Measurements from ENCODE around the gene PPARG. TPM values are rescaled to one million over a fixed set of nuclear protein-coding genes. Genes with fewer than 3 reads are reported as not detected.

PPARG gene
- total and polyA plus RNA-seq, 9 donors = 12.8 to 53.6 (median 32.4) TPM

DNA sequence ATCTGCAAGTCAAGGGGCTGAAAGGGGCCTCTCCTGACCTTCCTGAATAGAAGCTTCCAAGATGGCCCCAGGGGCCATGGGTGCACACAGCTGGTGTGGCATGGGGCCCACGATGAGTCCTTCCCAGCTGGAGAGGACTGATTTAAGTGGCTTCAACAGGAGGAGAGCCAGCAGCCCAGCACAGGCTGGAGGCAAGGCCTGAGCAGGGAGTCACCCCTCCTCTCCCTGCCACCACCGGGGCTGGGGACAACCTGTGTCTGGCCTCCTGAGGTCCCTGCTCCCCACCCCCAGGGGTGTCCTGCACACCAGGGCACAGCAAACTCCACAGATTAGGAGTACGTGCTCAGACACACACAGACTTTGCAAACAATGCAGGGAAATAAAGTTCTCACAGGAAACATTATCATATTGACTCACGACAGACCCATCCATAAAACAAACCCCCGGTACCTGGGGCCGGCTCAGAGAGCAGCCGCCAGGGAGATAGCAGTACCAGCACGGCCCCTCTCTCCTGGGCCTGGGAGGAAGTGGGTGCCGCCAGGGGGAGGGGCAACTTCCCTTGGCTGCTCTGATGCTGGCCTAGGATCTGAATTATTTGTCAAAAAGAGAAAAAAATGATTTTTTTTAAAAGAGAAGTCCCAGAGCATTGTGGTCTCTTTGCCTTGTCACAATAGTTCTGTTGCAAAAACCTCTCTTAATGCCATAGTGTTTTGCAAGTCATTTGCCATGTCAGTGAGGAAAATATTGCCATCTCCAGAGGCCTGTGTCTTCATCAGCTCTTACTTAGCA lies 173.5 kb downstream of the PPARG start:
- H3K27me3 ChIP-seq = no peaks in the 10 kb centered on the region

GRCh38 chr3:12463686-12464085 lies 174.8 kb downstream of the PPARG start:
- no peak for DNase-seq
- H3K4me3 ChIP-seq = no peak overlapping the region
- WGBS, 3 donors = 94 to 100% (median 98%) methylated on average over 1 of the region's 1 CpG
- peaks cover 2% of the 10 kb centered on the region for H3K4me1 ChIP-seq (ENCODE audit: insufficient read depth)
- intact Hi-C loops (cut with DNase I) = no loop called here
- TF ChIP-seq POLR2A (IDR thresholded peaks at IDR 0.05) (no peak), CTCF (IDR thresholded peaks at IDR 0.05) (no peak), EP300 (IDR thresholded peaks at IDR 0.05) (no peak)
- H3K36me3 ChIP-seq = no peaks in the 10 kb centered on the region
- no peak overlapping the region for H3K27ac ChIP-seq
- H3K9me3 ChIP-seq = no peaks in the 10 kb centered on the region
- no peaks in the 10 kb centered on the region for H3K27me3 ChIP-seq

More for the DNA sequence above, 173.5 kb downstream of the PPARG start:
- Histone ChIP-seq H3K4me1 (ENCODE audit: insufficient read depth) (peaks cover 2% of the 10 kb centered on the region), H3K36me3 (no peaks in the 10 kb centered on the region), H3K27ac (no peak overlapping the region), H3K4me3 (no peak overlapping the region), H3K9me3 (no peaks in the 10 kb centered on the region)
- 58 to 62% (median 59%) methylated on average over 9 of the region's 9 CpGs for WGBS, 3 donors
- intact Hi-C loops (cut with DNase I) = no loop called here
- no peak for TF ChIP-seq CTCF (IDR thresholded peaks at IDR 0.05)
- DNase-seq = no peak

DNA sequence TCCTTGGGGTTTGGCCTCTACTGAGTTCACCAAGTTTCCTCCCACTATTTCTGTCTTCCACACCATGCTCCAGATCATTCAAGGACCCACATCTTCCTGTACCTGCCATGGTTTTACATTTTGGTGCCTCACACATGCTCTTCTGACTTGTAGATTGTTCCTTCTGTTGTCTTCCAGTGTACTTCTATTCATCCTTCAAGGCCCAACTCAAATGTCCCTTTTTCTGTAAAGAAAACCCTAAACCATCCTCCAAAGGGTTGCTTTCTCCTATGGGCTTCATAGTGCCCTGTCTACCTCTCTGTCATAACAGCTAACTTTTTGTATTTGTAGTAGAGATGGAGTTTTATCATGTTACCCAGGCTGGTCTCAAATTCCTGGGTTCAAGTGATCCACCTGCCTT lies 175.3 kb downstream of the PPARG start:
- TF ChIP-seq CTCF (IDR thresholded peaks at IDR 0.05) (no peak), POLR2A (IDR thresholded peaks at IDR 0.05) (no peak), EP300 (IDR thresholded peaks at IDR 0.05) (no peak)
- Histone ChIP-seq H3K4me1 (ENCODE audit: insufficient read depth) (peaks cover 2% of the 10 kb centered on the region), H3K36me3 (no peaks in the 10 kb centered on the region), H3K27me3 (no peaks in the 10 kb centered on the region), H3K27ac (no peak overlapping the region), H3K9me3 (no peaks in the 10 kb centered on the region), H3K4me3 (no peak overlapping the region)
- intact Hi-C loops (cut with DNase I) = no loop called here
- DNase-seq = no peak

DNA sequence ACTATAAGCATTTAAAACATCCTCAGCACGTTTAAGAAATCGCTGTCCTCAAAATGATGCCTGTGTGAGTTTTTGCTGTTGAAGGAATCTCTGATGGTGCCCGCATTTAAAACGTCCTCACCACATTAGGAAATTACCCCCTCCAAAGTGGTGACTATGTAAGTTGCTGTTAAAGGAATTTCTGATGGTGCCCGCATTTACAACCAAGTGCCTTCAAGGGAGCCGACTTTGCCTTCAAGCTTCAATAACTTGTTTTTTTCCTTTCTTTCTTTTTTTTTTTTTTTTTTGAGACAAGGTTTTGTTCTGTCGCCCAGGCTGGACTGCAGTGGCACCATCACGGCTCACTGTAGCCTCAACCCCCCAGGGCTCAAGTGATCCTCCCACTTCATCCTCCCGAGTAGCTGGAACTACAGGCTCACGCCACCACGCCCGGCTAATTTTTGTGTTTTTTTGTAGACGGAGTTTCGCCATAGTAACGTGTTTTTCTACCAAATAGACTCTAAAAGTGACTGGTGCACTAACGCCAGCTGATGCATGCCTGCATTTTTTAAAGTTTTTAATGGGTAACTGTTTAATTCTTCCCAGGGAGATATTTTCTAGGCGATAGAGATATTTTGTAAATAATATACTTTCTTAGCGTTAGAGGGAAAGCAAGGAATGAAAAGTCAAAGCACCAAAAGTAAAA lies 176.4 kb downstream of the PPARG start:
- Histone ChIP-seq H3K27me3 (no peaks in the 10 kb centered on the region), H3K9me3 (no peaks in the 10 kb centered on the region), H3K4me1 (ENCODE audit: insufficient read depth) (peaks cover 2% of the 10 kb centered on the region), H3K27ac (no peak overlapping the region), H3K4me3 (no peak overlapping the region), H3K36me3 (no peaks in the 10 kb centered on the region)
- no peak for TF ChIP-seq EP300 (IDR thresholded peaks at IDR 0.05)
- no peak for TF ChIP-seq POLR2A (IDR thresholded peaks at IDR 0.05)
- TF ChIP-seq CTCF (IDR thresholded peaks at IDR 0.05) = no peak
- intact Hi-C loops (cut with DNase I) = no loop called here
- DNase-seq = no peak
- WGBS, 3 donors = 36 to 60% (median 39%) methylated on average over 18 of the region's 18 CpGs
